IMR-90 (cell line): Measurements from ENCODE around the gene PKM. TPM values are rescaled to one million over a fixed set of nuclear protein-coding genes. Genes with fewer than 3 reads are reported as not detected.

ENCODE experiments used
- ATAC-seq: fragments of 200-7000 bp; cut with Tn5 transposase; 2 replicates; pipeline ENCODE4 v1.9.1; 2020; ENCODE audit warnings: low read depth, mild to moderate bottlenecking, moderate library complexity
- BruUV-seq: library from RNA; stranded (reverse); fragments of 400-500 nt; replicated peaks from 2 replicates; lab custom pipeline; 2021; lab: Mats Ljungman, UMichigan
- CTCF ChIA-PET: fragments of 300-600 bp; formaldehyde crosslinking; extraction: SDS; loops from one replicate; lab custom pipeline; 2021; ENCODE audit warnings: antibody characterized with exemption; lab: Yijun Ruan, JAX
- POLR2A ChIA-PET: fragments of 300-600 bp; sonication (Branson Sonifier 250); formaldehyde crosslinking; loops from one replicate; lab custom pipeline; 2022; ENCODE audit warnings: antibody characterized with exemption; ENCODE audit not compliant: unreplicated experiment; lab: Charles Lee
- DNase-seq: peaks from one replicate; pipeline ENCODE4 v3.0.0; 2013
- H2AFZ ChIP-seq: replicated peaks from 2 replicates; pipeline ENCODE3; 2013; ENCODE audit warnings: low read length, mild to moderate bottlenecking; ENCODE audit not compliant: poor library complexity
- H2AK5ac ChIP-seq: 2 replicates; pipeline ENCODE4 v1.6.1; 2013; ENCODE audit warnings: low read depth, low read length, inconsistent platforms
- H2AK9ac ChIP-seq: replicated peaks from 2 replicates; pipeline ENCODE3; 2013; ENCODE audit warnings: mild to moderate bottlenecking, low read depth, low read length, moderate library complexity; ENCODE audit not compliant: poor library complexity
- H2BK120ac ChIP-seq: 2 replicates; pipeline ENCODE4 v1.6.1; 2013; ENCODE audit warnings: low read depth, low read length, inconsistent platforms
- H2BK15ac ChIP-seq: 3 replicates; pipeline ENCODE4 v1.6.1; 2013; ENCODE audit warnings: low read depth, low read length, inconsistent platforms
- H2BK20ac ChIP-seq: 2 replicates; pipeline ENCODE4 v1.6.1; 2013; ENCODE audit warnings: low read depth, mild to moderate bottlenecking, inconsistent platforms, low read length, moderate library complexity
- H2BK5ac ChIP-seq: 2 replicates; pipeline ENCODE4 v1.6.1; 2013; ENCODE audit warnings: mild to moderate bottlenecking, low read depth, low read length, inconsistent platforms; ENCODE audit not compliant: poor library complexity, severe bottlenecking
- H3K14ac ChIP-seq: replicated peaks from 2 replicates; pipeline ENCODE4 v1.6.1; 2013; ENCODE audit warnings: low read depth, low read length, inconsistent platforms
- H3K18ac ChIP-seq: 2 replicates; pipeline ENCODE4 v1.6.1; 2013; ENCODE audit warnings: low read depth, low read length, control low read depth
- H3K23ac ChIP-seq: 2 replicates; pipeline ENCODE4 v1.6.1; 2013; ENCODE audit warnings: low read depth, low read length, inconsistent platforms
- H3K27ac ChIP-seq: 2 replicates; pipeline ENCODE4 v1.5.1; 2013; ENCODE audit warnings: mild to moderate bottlenecking, control low read depth, low read length; ENCODE audit not compliant: insufficient read depth
- H3K27me3 ChIP-seq: 2 replicates; pipeline ENCODE4 v1.6.1; 2013; ENCODE audit warnings: low read length; ENCODE audit not compliant: control insufficient read depth, insufficient read depth
- H3K36me3 ChIP-seq: 2 replicates; pipeline ENCODE4 v1.6.1; 2013; ENCODE audit warnings: low read length, mixed read lengths; ENCODE audit not compliant: control insufficient read depth, insufficient read depth
- H3K4ac ChIP-seq: 2 replicates; pipeline ENCODE4 v1.6.1; 2013; ENCODE audit warnings: low read depth, low read length, inconsistent platforms
- H3K4me1 ChIP-seq: 2 replicates; pipeline ENCODE4 v1.6.1; 2013; ENCODE audit warnings: low read length, mixed read lengths; ENCODE audit not compliant: control insufficient read depth, insufficient read depth
- H3K4me2 ChIP-seq: 2 replicates; pipeline ENCODE4 v1.6.1; 2013; ENCODE audit warnings: low read depth, mild to moderate bottlenecking, control low read depth, low read length, moderate library complexity
- H3K4me3 ChIP-seq: 2 replicates; pipeline ENCODE4 v1.5.1; 2013; ENCODE audit warnings: low read depth, mild to moderate bottlenecking, control low read depth, low read length, moderate library complexity; ENCODE audit not compliant: insufficient read depth
- H3K56ac ChIP-seq: 2 replicates; pipeline ENCODE4 v1.6.1; 2013; ENCODE audit warnings: low read length, inconsistent platforms; ENCODE audit not compliant: insufficient read depth; ENCODE audit errors: extremely low read depth
- H3K79me1 ChIP-seq, 2 experiments: 2 replicates each; pipeline ENCODE4 v1.6.1; 2013; ENCODE audit warnings: low read length in 2 of 2, inconsistent platforms in 1 of 2, low read depth in 1 of 2
- H3K9ac ChIP-seq: 2 replicates; pipeline ENCODE4 v1.6.1; 2013; ENCODE audit warnings: low read depth, low read length, control low read depth
- H3K9me1 ChIP-seq: 2 replicates; pipeline ENCODE4 v1.6.1; 2013; ENCODE audit warnings: low read length, inconsistent platforms; ENCODE audit not compliant: insufficient read depth
- H3K9me3 ChIP-seq: 2 replicates; pipeline ENCODE4 v1.6.1; 2013; ENCODE audit warnings: low read length; ENCODE audit not compliant: control insufficient read depth, insufficient read depth
- H4K20me1 ChIP-seq: 2 replicates; pipeline ENCODE4 v1.6.1; 2013; ENCODE audit warnings: low read length, inconsistent platforms; ENCODE audit not compliant: insufficient read depth
- H4K5ac ChIP-seq: 2 replicates; pipeline ENCODE4 v1.6.1; 2013; ENCODE audit warnings: mild to moderate bottlenecking, low read depth, low read length, control low read depth
- H4K8ac ChIP-seq, 2 experiments: 2 replicates each; pipeline ENCODE4 v1.6.1; 2013; ENCODE audit warnings: low read depth in 2 of 2, low read length in 2 of 2, control low read depth in 1 of 2, inconsistent platforms in 1 of 2
- H4K91ac ChIP-seq: 2 replicates; pipeline ENCODE4 v1.6.1; 2013; ENCODE audit warnings: low read depth, low read length, inconsistent platforms; ENCODE audit not compliant: insufficient read depth
- BHLHE40 ChIP-seq: fragments of 150-350 bp; IDR thresholded peaks from 2 replicates; pipeline ENCODE4 v1.6.1; 2016; ENCODE audit warnings: mild to moderate bottlenecking, low read depth, low read length
- CEBPB ChIP-seq: IDR thresholded peaks from 2 replicates; pipeline ENCODE4 v1.6.1; 2012; ENCODE audit warnings: low read depth, low read length, improper control_type of control experiment
- CHD1 ChIP-seq: IDR thresholded peaks from 2 replicates; pipeline ENCODE4 v1.6.1; 2012; ENCODE audit warnings: low read depth, low read length, improper control_type of control experiment
- FOS ChIP-seq: fragments of 150-350 bp; IDR thresholded peaks from 2 replicates; pipeline ENCODE4 v1.6.1; 2016; ENCODE audit warnings: low read depth, low read length
- MAFK ChIP-seq: IDR thresholded peaks from 2 replicates; pipeline ENCODE4 v1.6.1; 2012; ENCODE audit warnings: low read depth, low read length, improper control_type of control experiment
- MAZ ChIP-seq: IDR thresholded peaks from 2 replicates; pipeline ENCODE4 v1.6.1; 2012; ENCODE audit warnings: low read depth, mild to moderate bottlenecking, low read length, improper control_type of control experiment, moderate library complexity, borderline replicate concordance
- MXI1 ChIP-seq: IDR thresholded peaks from 2 replicates; pipeline ENCODE4 v1.6.1; 2012; ENCODE audit warnings: low read depth, mild to moderate bottlenecking, low read length, moderate library complexity, borderline replicate concordance
- NFE2L2 ChIP-seq: fragments of 150-350 bp; IDR thresholded peaks from 2 replicates; pipeline ENCODE4 v1.6.1; 2016; ENCODE audit warnings: low read depth, mild to moderate bottlenecking, low read length
- POLR2A ChIP-seq: IDR thresholded peaks from 2 replicates; pipeline ENCODE4 v1.6.1; 2012; ENCODE audit warnings: mild to moderate bottlenecking, low read depth, low read length
- RAD21 ChIP-seq: IDR thresholded peaks from 2 replicates; pipeline ENCODE4 v1.6.1; 2012; ENCODE audit warnings: low read length, improper control_type of control experiment
- RCOR1 ChIP-seq: IDR thresholded peaks from 2 replicates; pipeline ENCODE4 v1.6.1; 2012; ENCODE audit warnings: mild to moderate bottlenecking, low read length, improper control_type of control experiment; ENCODE audit not compliant: insufficient replicate concordance
- RFX5 ChIP-seq: IDR thresholded peaks from 2 replicates; pipeline ENCODE4 v1.8.0; 2012; ENCODE audit warnings: low read depth, mild to moderate bottlenecking, low read length, moderate library complexity
- SMC3 ChIP-seq: fragments of 150-350 bp; IDR thresholded peaks from 2 replicates; pipeline ENCODE4 v1.6.1; 2016; ENCODE audit warnings: low read depth, mild to moderate bottlenecking, antibody characterized with exemption, low read length, moderate library complexity
- WGBS, 2 experiments: methylation state at CpG; one replicate each; pipeline versions ENCODE4 v1.1.5 to v1.1.7; 2013; ENCODE audit warnings: missing lambda C conversion rate in 2 of 2; ENCODE audit not compliant: insufficient read length in 1 of 2; ENCODE audit errors: extremely low coverage in 2 of 2; 5-methylcytosine and 5-hydroxymethylcytosine counted together
- dilution Hi-C: fragments of 300-500 bp; cut with HindIII; formaldehyde crosslinking; loops from one replicate; pipeline ENCODE4 v1.14.3; 2018; ENCODE audit warnings: low sequenced_read_pairs; ENCODE audit not compliant: unreplicated experiment
- in situ Hi-C: fragments of 300-500 bp; cut with MboI; formaldehyde crosslinking; loops from 3 replicates; pipeline ENCODE4 v1.14.3; 2019; ENCODE audit warnings: low sequenced_read_pairs, inconsistent platforms, mixed read lengths
- intact Hi-C: fragments of 100-400 bp; cut with micrococcal nuclease; formaldehyde crosslinking; loops from 2 replicates; pipeline ENCODE4 v1.10.0; 2022
- polyA plus RNA-seq, 3 experiments: library from polyadenylated mRNA; depleted of rRNA; stranded (reverse); fragments of >200 nt; gene quantifications; 2 replicates each; pipeline ENCODE4 v1.2.3, GENCODE V29; 2012; ENCODE audit warnings: low replicate concordance in 1 of 3
- total RNA-seq: library from RNA; depleted of rRNA; stranded (reverse); fragments of >200 nt; gene quantifications from 2 replicates; pipeline ENCODE4 v1.2.3, GENCODE V29; 2012
- TF ChIP-seq, protein P1 (sequence below): fragments of 150-350 bp; IDR thresholded peaks from 2 replicates; pipeline ENCODE4 v1.6.1; 2016; ENCODE audit warnings: low read depth, mild to moderate bottlenecking, low read length, moderate library complexity, borderline replicate concordance
- TF ChIP-seq, protein P2 (sequence below): fragments of 150-350 bp; IDR thresholded peaks from 2 replicates; pipeline ENCODE4 v1.6.1; 2017; ENCODE audit warnings: mild to moderate bottlenecking, antibody characterized with exemption, low read length, low read depth
- TF ChIP-seq, protein P3 (sequence below): conservative IDR thresholded peaks from 2 replicates; pipeline ENCODE4 v1.5.1; 2012; ENCODE audit warnings: mild to moderate bottlenecking, low read depth, low read length, improper control_type of control experiment

The PKM gene
- total and polyA plus RNA-seq, 2 of the 4 experiments (the other 2 are of a cell fraction) = 2,219 to 3,859 TPM

DNA sequence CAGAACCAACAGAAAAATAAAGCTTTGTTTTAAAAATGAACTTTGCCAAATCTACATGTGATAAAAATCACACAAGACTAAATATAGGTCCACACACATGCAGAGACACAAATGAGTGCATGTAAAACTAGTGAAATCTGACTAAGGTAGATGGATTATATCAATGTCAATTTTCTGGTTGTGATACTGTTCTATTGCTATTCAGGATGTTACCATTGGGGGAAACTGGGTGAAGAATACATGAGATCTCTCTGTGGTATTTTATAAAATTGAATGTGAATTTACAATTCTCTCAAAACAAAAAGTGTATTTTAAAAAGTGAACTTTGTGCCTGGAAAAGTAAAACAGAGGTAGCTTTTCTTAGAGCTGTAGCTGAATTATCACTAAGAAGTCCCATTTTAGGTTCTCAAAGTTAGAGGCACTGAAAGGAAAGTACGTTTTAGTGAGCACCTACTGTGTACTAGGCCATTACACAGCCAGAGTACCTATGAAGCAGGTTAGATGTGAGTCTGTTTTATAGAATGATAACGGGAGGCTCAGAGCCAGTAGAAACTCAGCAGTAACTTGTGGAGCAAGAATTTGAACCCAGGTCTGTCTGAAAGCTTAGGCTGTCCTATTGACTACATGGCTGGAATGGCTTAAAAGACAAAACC lies 41.6 kb downstream of the PKM start:
- H3K4me2 ChIP-seq = no peak overlapping the region
- H4K91ac ChIP-seq = no peak overlapping the region
- H3K23ac ChIP-seq = no peak overlapping the region
- ATAC-seq (no peak), DNase-seq (no peak)
- TF ChIP-seq FOS (no peak), MAFK (no peak), POLR2A (no peak), CHD1 (no peak), NFE2L2 (no peak), SMC3 (no peak), RFX5 (no peak), RAD21 (no peak), BHLHE40 (no peak), CEBPB (no peak), RCOR1 (no peak), MAZ (no peak), MXI1 (no peak)
- TF ChIP-seq, protein P1, sequence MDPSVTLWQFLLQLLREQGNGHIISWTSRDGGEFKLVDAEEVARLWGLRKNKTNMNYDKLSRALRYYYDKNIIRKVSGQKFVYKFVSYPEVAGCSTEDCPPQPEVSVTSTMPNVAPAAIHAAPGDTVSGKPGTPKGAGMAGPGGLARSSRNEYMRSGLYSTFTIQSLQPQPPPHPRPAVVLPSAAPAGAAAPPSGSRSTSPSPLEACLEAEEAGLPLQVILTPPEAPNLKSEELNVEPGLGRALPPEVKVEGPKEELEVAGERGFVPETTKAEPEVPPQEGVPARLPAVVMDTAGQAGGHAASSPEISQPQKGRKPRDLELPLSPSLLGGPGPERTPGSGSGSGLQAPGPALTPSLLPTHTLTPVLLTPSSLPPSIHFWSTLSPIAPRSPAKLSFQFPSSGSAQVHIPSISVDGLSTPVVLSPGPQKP = no peak
- TF ChIP-seq, protein P2, sequence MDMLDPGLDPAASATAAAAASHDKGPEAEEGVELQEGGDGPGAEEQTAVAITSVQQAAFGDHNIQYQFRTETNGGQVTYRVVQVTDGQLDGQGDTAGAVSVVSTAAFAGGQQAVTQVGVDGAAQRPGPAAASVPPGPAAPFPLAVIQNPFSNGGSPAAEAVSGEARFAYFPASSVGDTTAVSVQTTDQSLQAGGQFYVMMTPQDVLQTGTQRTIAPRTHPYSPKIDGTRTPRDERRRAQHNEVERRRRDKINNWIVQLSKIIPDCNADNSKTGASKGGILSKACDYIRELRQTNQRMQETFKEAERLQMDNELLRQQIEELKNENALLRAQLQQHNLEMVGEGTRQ = no peak
- TF ChIP-seq, protein P3, sequence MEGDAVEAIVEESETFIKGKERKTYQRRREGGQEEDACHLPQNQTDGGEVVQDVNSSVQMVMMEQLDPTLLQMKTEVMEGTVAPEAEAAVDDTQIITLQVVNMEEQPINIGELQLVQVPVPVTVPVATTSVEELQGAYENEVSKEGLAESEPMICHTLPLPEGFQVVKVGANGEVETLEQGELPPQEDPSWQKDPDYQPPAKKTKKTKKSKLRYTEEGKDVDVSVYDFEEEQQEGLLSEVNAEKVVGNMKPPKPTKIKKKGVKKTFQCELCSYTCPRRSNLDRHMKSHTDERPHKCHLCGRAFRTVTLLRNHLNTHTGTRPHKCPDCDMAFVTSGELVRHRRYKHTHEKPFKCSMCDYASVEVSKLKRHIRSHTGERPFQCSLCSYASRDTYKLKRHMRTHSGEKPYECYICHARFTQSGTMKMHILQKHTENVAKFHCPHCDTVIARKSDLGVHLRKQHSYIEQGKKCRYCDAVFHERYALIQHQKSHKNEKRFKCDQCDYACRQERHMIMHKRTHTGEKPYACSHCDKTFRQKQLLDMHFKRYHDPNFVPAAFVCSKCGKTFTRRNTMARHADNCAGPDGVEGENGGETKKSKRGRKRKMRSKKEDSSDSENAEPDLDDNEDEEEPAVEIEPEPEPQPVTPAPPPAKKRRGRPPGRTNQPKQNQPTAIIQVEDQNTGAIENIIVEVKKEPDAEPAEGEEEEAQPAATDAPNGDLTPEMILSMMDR = no peak
- no peak overlapping the region for H3K27ac ChIP-seq
- H2BK5ac ChIP-seq = no peak overlapping the region
- H2AFZ ChIP-seq = no peak overlapping the region
- no peak overlapping the region for H4K5ac ChIP-seq
- H4K20me1 ChIP-seq = no peaks in the 10 kb centered on the region
- no peak overlapping the region for H2BK120ac ChIP-seq
- no peaks in the 10 kb centered on the region for H3K79me1 ChIP-seq
- intact Hi-C loops (no loop called here), in situ Hi-C loops (no loop called here), dilution Hi-C loops (no loop called here)
- CTCF ChIA-PET = no interaction called here
- BruUV-seq = no TSS peak
- no peaks in the 10 kb centered on the region for H3K9me3 ChIP-seq
- H3K4me3 ChIP-seq = no peak overlapping the region
- no CpG with 5 or more reads among the region's 2 CpGs for WGBS, 2 experiments
- no peaks in the 10 kb centered on the region for H3K4me1 ChIP-seq
- H2AK5ac ChIP-seq = no peak overlapping the region
- no peak overlapping the region for H3K56ac ChIP-seq
- H3K14ac ChIP-seq = no peak overlapping the region
- no peak overlapping the region for H2BK20ac ChIP-seq
- H3K36me3 ChIP-seq = no peaks in the 10 kb centered on the region
- no peak overlapping the region for H4K8ac ChIP-seq
- POLR2A ChIA-PET = no interaction called here
- no peaks in the 10 kb centered on the region for H3K9me1 ChIP-seq
- no peak overlapping the region for H3K18ac ChIP-seq
- H2BK15ac ChIP-seq = no peak overlapping the region
- no peak overlapping the region for H3K4ac ChIP-seq
- peaks cover 20% of the 10 kb centered on the region for H3K27me3 ChIP-seq
- H2AK9ac ChIP-seq = no peak overlapping the region
- no peak overlapping the region for H3K9ac ChIP-seq
